Stimulated activated CD4-positive, alpha-beta T cell treated with anti-CD3 and anti-CD28 coated beads, Interleukin-4, amount 100 ng/mL, for 24 hours (primary cell): Measurements from ENCODE around the gene RAB3IP.
A peak's percentile ranks its signal among the peaks of the same experiment; 100 is the strongest.

Experiments
- DNase-seq: peaks from one replicate; pipeline ENCODE4 v3.0.0-alpha.2; 2020

Gene RAB3IP

GRCh38 chr12:69738351-69739286 is at the start of gene RAB3IP:
TSS of gene RAB3IP (plus strand) at chr12:69738860. CDS start at chr12:69755409, 16,549 bp downstream.
- peak; percentile 92 for DNase-seq

DNA sequence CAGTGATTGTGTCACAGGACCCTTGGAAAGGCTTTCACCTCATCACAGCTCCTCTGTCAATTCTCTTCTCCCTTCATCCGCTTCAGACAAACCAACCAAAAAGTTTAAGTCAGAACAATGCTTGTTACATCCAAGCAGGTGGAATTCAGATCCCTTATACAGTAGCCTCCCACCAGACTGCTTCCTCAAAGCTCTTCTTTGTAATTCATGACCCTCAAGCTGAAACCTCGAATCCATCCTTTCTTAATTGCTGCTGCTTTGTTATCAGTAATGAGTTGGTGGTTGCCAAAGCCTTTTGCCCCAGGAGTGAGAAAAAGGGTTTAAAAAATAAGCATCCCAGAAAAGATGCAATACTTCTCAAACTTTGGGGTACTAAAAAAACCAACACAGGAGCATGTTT is 49.0 kb upstream of the RAB3IP start:
- no peak for DNase-seq

DNA sequence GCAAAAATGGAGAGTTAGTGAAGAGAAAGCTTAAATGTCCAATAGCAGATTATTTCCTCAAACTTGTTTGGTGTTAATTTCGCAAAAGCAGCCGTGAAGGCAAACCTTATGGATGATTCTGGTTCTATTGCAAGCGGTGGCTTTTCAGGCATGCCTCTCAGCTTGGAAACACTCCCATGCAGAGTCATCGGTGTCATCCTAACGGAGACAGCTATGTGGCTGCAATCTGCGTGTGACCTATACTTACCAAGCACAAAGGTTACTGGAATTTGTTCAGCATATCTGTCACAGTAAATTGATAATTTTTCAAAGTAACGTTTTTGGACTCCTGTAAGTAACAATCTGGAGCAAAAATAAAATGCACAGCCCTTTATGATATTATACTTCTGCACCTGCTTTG is 44.5 kb upstream of the RAB3IP start:
- no peak for DNase-seq

DNA sequence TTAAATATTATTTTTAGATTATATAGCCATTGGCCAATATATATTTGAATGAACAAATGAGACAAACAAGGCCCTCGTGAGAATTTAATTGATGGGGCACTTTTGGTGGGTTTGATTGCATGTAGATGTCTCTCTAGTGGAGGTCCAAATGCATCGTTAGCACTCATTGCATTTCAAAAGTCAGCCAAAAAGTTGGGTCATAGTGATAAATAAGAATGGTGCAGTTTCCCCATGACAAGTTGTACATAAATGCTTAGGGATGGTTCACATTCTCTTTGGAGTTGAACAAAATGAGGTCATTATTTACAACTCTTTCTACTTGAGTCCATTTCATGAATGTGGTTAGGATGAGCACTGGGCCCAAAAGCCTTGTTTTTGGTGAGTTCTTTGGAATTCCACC is 40.6 kb upstream of the RAB3IP start:
- no peak for DNase-seq

DNA sequence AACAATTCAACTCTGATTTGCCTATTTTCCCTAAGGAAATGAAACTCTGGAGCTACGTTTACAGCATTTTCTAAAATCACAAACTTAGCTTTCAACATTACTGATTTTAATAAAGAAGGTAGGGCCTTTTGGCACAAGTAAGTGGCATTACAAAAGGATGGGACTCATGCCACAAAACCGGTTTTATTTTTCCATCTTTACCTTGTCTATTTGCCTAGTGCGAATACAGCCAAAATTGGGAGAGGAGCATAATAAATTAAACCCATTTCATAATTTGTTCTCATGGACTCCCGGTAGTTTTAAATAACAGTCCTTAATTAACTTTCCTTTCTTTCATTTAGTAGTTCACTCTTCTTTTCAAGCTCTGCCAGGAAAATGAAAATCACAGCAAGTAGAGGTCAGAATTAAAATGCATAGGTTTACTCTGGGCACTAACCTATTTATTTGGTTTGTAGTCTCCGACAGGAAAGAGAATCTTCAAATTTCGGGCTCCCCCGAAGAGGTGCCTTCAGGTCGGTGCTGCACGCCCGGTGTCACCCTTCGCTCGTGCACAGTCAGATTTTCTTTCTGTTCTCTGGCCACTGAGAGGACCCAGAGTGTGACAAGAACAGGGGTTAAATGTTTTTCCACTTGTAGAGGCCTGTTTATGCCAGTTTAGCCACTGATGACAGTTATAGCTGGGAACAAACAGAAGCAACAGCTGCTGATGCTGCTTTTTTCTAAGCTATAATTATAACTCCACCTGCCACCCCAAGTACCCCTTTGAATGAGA is 39.7 kb upstream of the RAB3IP start, which contains the start of gene BEST3:
BEST3 (minus strand) TSS at position 535 of the 772 bp plus-strand sequence. CDS start 1,505 bp downstream, outside the sequence.
- DNase-seq = no peak

- no peak for DNase-seq
Measured at GRCh38 chr12:69701826-69702225, 36.8 kb upstream of the RAB3IP start.

DNA sequence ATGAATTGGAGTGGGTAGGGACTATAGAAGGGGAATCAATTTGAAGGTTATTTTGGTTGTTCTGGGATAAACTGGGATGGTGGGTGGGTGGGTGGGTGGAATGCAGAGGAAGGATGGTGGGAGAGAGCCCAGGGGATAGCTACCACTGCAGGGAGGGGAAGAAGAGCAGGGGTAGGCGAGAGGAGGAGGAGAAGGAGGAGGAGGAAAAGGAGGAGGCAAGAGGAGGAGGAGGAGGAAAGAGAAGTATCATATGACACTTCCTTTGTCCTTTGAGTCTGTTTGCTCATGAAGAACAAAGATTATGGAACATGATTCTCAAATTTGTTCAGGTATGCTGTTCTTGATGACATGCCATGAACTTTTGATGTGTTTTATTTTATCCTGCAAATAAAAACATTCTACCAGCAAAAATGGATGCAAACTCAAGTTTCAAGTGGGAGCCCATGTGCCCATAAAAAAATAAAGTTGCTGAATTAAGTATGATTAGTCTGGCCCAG is 35.5 kb upstream of the RAB3IP start:
- no peak for DNase-seq

- no peak for DNase-seq
Measured at GRCh38 chr12:69704357-69704756, 34.3 kb upstream of the RAB3IP start.

DNA sequence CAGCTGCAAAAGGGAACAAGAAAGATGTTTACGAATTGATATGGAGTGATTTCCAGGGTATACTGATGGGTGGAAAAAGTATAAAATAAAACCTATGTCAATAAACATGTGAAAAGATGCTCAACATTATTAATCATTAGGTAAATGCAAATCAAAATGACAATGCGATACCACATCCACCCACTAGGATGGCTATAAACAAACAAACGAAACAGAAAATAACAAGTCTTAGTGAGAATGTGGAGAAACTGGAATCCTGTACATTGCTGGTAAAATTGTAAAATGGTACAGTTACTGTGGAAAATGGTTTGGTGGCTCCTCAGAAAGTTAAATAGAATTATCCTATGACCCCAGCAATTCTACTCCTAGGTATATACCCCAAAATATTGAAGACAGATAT is 30.0 kb upstream of the RAB3IP start:
- no peak for DNase-seq

DNA sequence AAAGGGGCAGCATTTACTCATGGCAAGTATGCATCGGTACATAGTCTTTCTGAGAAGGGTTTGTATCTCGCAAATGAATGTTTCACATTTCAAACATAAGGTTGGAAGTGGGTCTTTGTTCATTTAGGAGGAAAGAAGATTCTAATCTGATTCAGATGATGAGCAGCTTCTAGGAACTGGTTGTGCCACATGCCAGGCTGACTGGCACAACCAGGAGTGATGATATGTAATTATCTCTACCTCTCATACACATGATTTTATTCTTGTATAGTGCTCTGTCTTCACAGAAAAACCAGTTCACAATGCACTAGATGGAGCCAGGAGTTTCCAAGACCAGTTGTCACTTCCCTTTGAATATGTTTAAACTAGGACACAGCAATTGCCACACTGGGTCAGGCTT is 25.8 kb upstream of the RAB3IP start:
- DNase-seq = no peak

- no peak for DNase-seq
Measured at GRCh38 chr12:69714542-69714941, 24.1 kb upstream of the RAB3IP start.

GRCh38 chr12:69719336-69720316 is 19.0 kb upstream of the RAB3IP start:
- DNase-seq = no peak

DNA sequence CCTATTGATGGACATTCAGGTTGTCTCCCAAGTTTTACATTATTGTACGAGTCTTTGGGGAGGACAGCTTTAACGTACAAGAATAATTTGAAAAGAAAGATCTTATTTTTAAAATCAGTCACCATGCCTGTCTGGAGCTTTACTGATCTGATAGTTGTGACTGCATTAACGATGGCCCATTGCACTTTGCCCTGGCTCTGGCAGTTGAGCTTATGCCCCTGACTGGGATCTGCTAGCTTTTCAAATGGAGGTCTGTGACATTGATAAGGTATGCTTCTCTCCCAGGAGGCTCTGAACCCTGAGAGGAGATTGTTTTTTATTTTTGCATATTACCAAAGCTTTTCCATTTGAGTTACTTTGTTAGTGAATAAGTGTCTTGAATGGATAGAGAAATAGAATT is 17.9 kb upstream of the RAB3IP start:
- no peak for DNase-seq

GRCh38 chr12:69726922-69727321 is 11.7 kb upstream of the RAB3IP start:
- no peak for DNase-seq

- no peak for DNase-seq
Measured at GRCh38 chr12:69732088-69732487, 6.6 kb upstream of the RAB3IP start.

DNA sequence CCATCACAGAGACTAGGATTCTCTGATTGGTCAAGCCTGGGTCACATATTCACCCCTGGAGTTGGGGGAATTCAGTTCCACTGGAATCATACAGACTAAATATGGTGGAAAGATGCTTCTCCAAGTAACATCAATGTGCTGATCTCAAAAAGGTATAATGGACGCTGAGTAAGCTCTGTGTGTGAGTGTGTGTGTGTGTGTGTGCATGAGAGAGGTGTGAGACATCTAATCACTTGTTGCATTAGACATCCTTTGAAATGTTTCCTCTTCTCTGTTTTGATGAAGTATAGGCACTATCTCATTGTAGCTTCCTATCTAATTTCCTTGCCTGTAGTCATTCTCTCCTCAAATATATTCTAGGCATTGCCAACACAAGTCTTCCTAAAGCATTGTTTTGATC is 5.0 kb upstream of the RAB3IP start:
- no peak for DNase-seq

DNA sequence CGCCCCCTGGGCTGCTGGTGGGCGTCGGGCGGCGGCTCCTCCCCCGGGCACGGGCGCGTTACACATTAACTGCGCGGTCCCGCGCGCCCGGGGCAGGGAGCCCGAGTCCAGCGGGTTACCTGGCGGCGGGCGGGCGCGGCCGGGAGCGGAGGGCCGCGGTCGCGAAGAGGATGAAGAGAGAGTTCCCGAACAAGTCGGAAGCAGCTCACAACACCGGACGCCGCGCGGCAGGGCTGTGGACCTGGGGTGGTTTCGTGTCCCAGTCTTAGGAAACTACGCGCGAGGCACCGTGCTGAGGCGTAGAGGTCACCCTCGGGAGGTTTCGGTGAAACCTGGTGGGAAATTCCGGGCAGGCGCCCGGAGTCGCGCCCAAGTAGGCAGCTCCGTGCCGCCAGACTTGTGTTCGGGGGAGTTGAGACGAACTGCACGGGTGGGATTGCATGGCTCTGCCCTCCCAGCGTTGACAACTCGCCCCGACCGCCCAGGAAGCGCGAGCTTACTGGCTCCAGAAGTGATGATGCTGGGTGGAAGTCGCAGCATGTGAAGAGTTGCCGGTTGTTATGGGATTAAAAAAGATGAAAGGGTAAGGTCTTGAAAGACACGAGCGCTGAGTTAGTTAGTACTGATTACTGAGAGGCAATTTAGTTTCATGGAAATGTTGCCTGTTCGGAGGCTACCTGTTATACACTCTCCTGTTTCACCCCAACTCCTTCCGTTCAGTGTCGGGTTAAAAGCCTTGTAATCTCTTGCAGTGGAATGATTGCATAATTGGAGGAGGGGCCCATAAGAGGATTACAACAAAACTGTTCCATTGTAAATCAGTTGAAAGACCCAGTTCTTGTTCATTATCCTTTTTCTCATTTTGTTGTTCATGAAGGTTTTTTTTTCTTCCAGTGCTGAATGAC is 879 bp downstream of the RAB3IP start:
- peak; percentile 61 for DNase-seq

DNA sequence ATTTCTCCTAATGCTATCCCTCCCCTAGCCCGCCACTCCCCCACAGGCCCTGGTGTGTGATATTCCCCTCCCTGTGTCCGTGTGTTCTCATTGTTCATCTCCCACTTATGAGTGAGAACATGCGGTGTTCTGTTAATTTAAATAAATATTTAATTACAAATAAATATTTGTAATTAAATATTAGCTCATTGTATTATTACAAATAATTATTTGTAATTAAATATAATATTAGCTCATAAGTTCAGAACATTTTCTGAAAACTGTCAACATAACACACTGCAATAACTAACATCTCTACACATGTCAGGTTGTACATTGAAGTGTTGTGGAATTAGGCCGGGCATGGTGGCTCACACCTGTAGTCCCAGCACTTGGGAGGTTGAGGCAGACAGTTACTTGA is 5.4 kb downstream of the RAB3IP start:
- no peak for DNase-seq

DNA sequence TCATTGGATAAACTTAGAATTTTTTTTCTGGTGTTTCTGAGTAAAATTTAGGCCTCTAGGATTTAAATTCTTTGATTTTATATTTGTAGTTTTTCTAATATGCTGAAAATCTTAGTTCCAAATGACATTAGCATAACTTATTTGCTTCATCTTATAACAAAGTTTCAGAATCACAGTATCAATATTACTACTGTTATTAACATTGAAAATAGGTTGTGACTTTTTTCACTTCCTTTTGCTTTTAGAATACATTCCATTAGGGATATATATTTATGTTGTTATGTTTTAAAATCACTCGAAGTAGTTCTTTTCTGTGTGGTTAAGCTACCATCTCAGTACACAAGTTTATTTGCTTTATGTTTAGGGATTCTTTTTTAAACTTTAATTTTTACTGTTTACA is 12.8 kb downstream of the RAB3IP start:
- DNase-seq = no peak

GRCh38 chr12:69755302-69755701 is 16.6 kb downstream of the RAB3IP start:
- DNase-seq = no peak

DNA sequence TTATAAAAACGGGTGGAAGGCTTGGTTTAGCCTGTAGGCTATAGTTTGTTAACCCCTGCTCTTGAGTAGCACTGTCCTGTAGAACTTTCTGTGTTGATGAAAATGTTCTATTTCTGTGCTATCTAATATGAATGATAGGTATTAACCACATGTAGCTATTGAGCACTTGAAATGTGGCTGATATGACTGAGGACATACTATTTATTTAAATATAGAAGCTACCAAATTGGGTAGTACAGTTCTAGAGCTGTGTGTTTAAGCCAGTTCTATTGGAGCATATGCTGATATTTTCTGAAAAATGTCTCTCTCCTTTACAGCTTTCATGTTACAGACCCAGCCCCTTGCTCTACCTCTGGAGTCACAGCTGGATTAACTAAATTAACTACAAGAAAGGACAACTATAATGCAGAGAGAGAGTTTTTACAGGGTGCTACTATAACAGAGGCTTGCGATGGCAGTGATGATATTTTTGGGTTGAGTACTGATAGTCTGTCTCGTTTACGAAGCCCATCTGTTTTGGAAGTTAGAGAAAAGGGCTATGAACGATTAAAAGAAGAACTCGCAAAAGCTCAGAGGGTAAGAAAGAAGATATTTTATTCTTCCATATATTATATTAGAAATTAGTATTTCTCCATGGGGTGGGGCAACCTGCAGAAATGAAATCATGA is 17.6 kb downstream of the RAB3IP start:
- no peak for DNase-seq
